T-helper 1 cell (primary cell): ENCODE results near the gene PIKFYVE.
A peak's percentile ranks its signal among the peaks of the same experiment; 100 is the strongest.
"Not testable (repeated sequence)": the region's sequence is repeated elsewhere in the genome, so short reads cannot be mapped to it uniquely, and the experiment has no call there.

ENCODE experiments used
- DNase-seq, 5 donors: peaks; one replicate each; pipeline ENCODE4 v3.0.0-alpha.2; 2012 to 2020

Gene PIKFYVE

GRCh38 chr2:208306291-208306690 is 40.2 kb downstream of the PIKFYVE start:
- no peak for DNase-seq

GRCh38 chr2:208311321-208311720 is 45.3 kb downstream of the PIKFYVE start:
- no peak for DNase-seq

- DNase-seq = no peak
Measured at GRCh38 chr2:208311954-208312353, 45.9 kb downstream of the PIKFYVE start.

GRCh38 chr2:208315081-208315788 is 49.2 kb downstream of the PIKFYVE start:
- no peak for DNase-seq

- no peak for DNase-seq
Measured at GRCh38 chr2:208318127-208318526, 52.1 kb downstream of the PIKFYVE start.

- no peak for DNase-seq
Measured at GRCh38 chr2:208319391-208319790, 53.3 kb downstream of the PIKFYVE start.

- DNase-seq = no peak
Measured at GRCh38 chr2:208320686-208321085, 54.6 kb downstream of the PIKFYVE start.

GRCh38 chr2:208326016-208326415 is 60.0 kb downstream of the PIKFYVE start:
- no peak for DNase-seq

- no peak for DNase-seq
Measured at GRCh38 chr2:208329485-208329884, 63.4 kb downstream of the PIKFYVE start.

- no peak for DNase-seq
Measured at GRCh38 chr2:208334230-208334629, 68.2 kb downstream of the PIKFYVE start.

- no peak for DNase-seq
Measured at GRCh38 chr2:208346756-208347155, 80.7 kb downstream of the PIKFYVE start.

GRCh38 chr2:208350610-208351009 is 84.6 kb downstream of the PIKFYVE start:
- DNase-seq = no peak

- no peak for DNase-seq
Measured at GRCh38 chr2:208352644-208353567, 86.9 kb downstream of the PIKFYVE start.

GRCh38 chr2:208354964-208355381 is 88.9 kb downstream of the PIKFYVE start:
- DNase-seq = no peak

GRCh38 chr2:208356420-208356819 is 90.4 kb downstream of the PIKFYVE start:
- not testable (repeated sequence) for DNase-seq

- DNase-seq = no peak
Measured at GRCh38 chr2:208356846-208357574, 91.0 kb downstream of the PIKFYVE start.

- DNase-seq = no peak
Measured at GRCh38 chr2:208358758-208359631, 92.9 kb downstream of the PIKFYVE start.

- DNase-seq = peak in 1 of 5 donors; percentile 1
Measured at GRCh38 chr2:208359632-208359986, 93.6 kb downstream of the PIKFYVE start.

GRCh38 chr2:208360259-208361076 is 94.4 kb downstream of the PIKFYVE start:
- DNase-seq = no peak

- DNase-seq = no peak
Measured at GRCh38 chr2:208361077-208361441, 95.0 kb downstream of the PIKFYVE start.

- peak in 1 of 5 donors; percentile 49 for DNase-seq
Measured at GRCh38 chr2:208363485-208363884, 97.4 kb downstream of the PIKFYVE start.
